Psoas muscle (tissue), 8 donors: Measurements from ENCODE around the gene SLC19A2. TPM values are rescaled to one million over a fixed set of nuclear protein-coding genes. Genes with fewer than 3 reads are reported as not detected.
A peak's percentile ranks its signal among the peaks of the same experiment; 100 is the strongest.

Experiments
- ATAC-seq, 4 donors: fragments of 200-7000 bp; cut with Tn5 transposase; one replicate each; pipeline ENCODE4 v1.9.1; 2020; ENCODE audit warnings: moderate library complexity in 3 of 4, mild to moderate bottlenecking in 2 of 4
- DNase-seq, 2 donors: peaks; one replicate each; pipeline ENCODE4 v3.0.0-alpha.2; 2020
- H3K27ac ChIP-seq: fragments of 200-600 bp; one replicate; pipeline ENCODE4 v1.8.0; 2022
- H3K27me3 ChIP-seq, 3 donors: fragments of 200-600 bp in 1 of 3; one replicate each; pipeline versions ENCODE4 v1.6.1 to v1.8.0; 2013 to 2022; ENCODE audit warnings: low read length in 2 of 3, mild to moderate bottlenecking in 2 of 3, moderate library complexity in 1 of 3; ENCODE audit not compliant: insufficient read depth in 3 of 3
- H3K36me3 ChIP-seq, 2 donors: fragments of 200-600 bp in 1 of 2; one replicate each; pipeline versions ENCODE4 v1.6.1 to v1.8.0; 2013 to 2022; ENCODE audit warnings: low read depth in 1 of 2, mild to moderate bottlenecking in 1 of 2, moderate library complexity in 1 of 2; ENCODE audit not compliant: insufficient read depth in 1 of 2
- H3K4me1 ChIP-seq: fragments of 200-600 bp; one replicate; pipeline ENCODE4 v1.8.0; 2022
- H3K4me3 ChIP-seq: fragments of 200-600 bp; one replicate; pipeline ENCODE4 v1.8.0; 2022; ENCODE audit warnings: mild to moderate bottlenecking
- H3K9me3 ChIP-seq: fragments of 200-600 bp; one replicate; pipeline ENCODE4 v1.8.0; 2022
- CTCF ChIP-seq: fragments of 200-600 bp; IDR thresholded peaks from one replicate; pipeline ENCODE4 v1.8.0; 2022; ENCODE audit warnings: antibody characterized with exemption
- WGBS, 3 donors: extraction: QIAGEN DNeasy Blood & Tissue Kit; methylation state at CpG; one replicate each; pipeline versions ENCODE4 v1.1.6 to v1.1.7; 2013; 5-methylcytosine and 5-hydroxymethylcytosine counted together
- intact Hi-C, 2 donors: fragments of 100-400 bp; cut with DNase I; formaldehyde crosslinking; loops; one replicate each; pipeline versions ENCODE4 v1.11.0 to v1.14.2; 2022
- polyA plus RNA-seq, 3 donors: library from polyadenylated mRNA; stranded (reverse); fragments of 200-250 nt; gene quantifications; one replicate each; pipeline ENCODE4 v1.2.3, GENCODE V29; 2013
- total RNA-seq, 4 donors: library from RNA; stranded (reverse); fragmentation: NEBNext Ultra II Directional in 2 of 4; extraction: Animal tissue kit (Norgen Biotek cat#: 25700) in 2 of 4; gene quantifications; one replicate each; pipeline versions ENCODE4 v1.2.1 to v1.2.4, GENCODE V29; 2021 to 2023
- donor health status: healthy with polysubstance abuse.
- donor health status: DM: no; HTN: no; CAD: no; lungs with moderate emphysema.
- donor health status: Bipolar disorder and iron deficiency.
- donor health status: healthy.
- donor health status: DM: yes; HTN: yes; CAD: no.
- donor health status: DM: no; HTN: no; CAD: no.
- donor health status: DM: no; HTN: no; CAD: no.
- donor health status: DM: yes; HTN: yes; CAD: no.

The SLC19A2 gene
- total and polyA plus RNA-seq, 7 donors: 23.6 to 151 (median 135) TPM

- H3K27ac ChIP-seq: no peak overlapping the region
- 91 to 97% (median 93%) methylated on average over 2 of the region's 2 CpGs for WGBS, 3 donors
- H3K27me3 ChIP-seq: no peaks in the 10 kb centered on the region
- no peaks in the 10 kb centered on the region for H3K4me1 ChIP-seq
- no peak for ATAC-seq
- intact Hi-C loops: no loop called here
- no peaks in the 10 kb centered on the region for H3K36me3 ChIP-seq
- no peak overlapping the region for H3K4me3 ChIP-seq
- DNase-seq: no peak
- no peak for TF ChIP-seq CTCF
- no peaks in the 10 kb centered on the region for H3K9me3 ChIP-seq
These were observed 31.9 kb upstream of the SLC19A2 start for GRCh38 chr1:169517558-169518186.

- DNase-seq (no peak), ATAC-seq (no peak)
- Histone ChIP-seq H3K4me1 (no peaks in the 10 kb centered on the region), H3K27me3 (no peaks in the 10 kb centered on the region), H3K4me3 (no peak overlapping the region), H3K9me3 (no peaks in the 10 kb centered on the region), H3K27ac (no peak overlapping the region), H3K36me3 (no peaks in the 10 kb centered on the region)
- intact Hi-C loops: no loop called here
- TF ChIP-seq CTCF: no peak
These were observed 29.9 kb upstream of the SLC19A2 start for GRCh38 chr1:169515641-169516040.

- H3K27ac ChIP-seq: no peak overlapping the region
- no peaks in the 10 kb centered on the region for H3K36me3 ChIP-seq
- DNase-seq (no peak), ATAC-seq (no peak)
- H3K4me3 ChIP-seq: no peak overlapping the region
- WGBS, 3 donors: 49 to 65% (median 49%) methylated on average over 2 of the region's 2 CpGs
- H3K4me1 ChIP-seq: no peaks in the 10 kb centered on the region
- no peaks in the 10 kb centered on the region for H3K27me3 ChIP-seq
- TF ChIP-seq CTCF: no peak
- H3K9me3 ChIP-seq: no peaks in the 10 kb centered on the region
- intact Hi-C loops: no loop called here
These were observed 29.0 kb upstream of the SLC19A2 start for GRCh38 chr1:169514566-169515270.

GRCh38 chr1:169513208-169513607 lies 27.5 kb upstream of the SLC19A2 start:
- H3K36me3 ChIP-seq: no peaks in the 10 kb centered on the region
- no peaks in the 10 kb centered on the region for H3K9me3 ChIP-seq
- H3K27ac ChIP-seq: no peak overlapping the region
- H3K27me3 ChIP-seq: no peaks in the 10 kb centered on the region
- DNase-seq (no peak), ATAC-seq (peak in 1 of 4 donors; percentile 32)
- peaks cover 11% of the 10 kb centered on the region for H3K4me1 ChIP-seq
- no peak overlapping the region for H3K4me3 ChIP-seq
- TF ChIP-seq CTCF: no peak
- intact Hi-C loops: no loop called here
